Lung (tissue), 12 donors: ENCODE results near the gene SHMT2. TPM values are rescaled to one million over a fixed set of nuclear protein-coding genes. Genes with fewer than 3 reads are reported as not detected.

Experiments
- ATAC-seq: fragments of 200-7000 bp; cut with Tn5 transposase; one replicate; pipeline ENCODE4 v1.9.1; 2020; ENCODE audit warnings: moderate number of reproducible peaks; ENCODE audit not compliant: insufficient read depth, low FRiP score
- DNase-seq, 3 donors: peaks; one replicate each; pipeline ENCODE4 v3.0.0-alpha.2; 2013 to 2017
- H3K27ac ChIP-seq, 2 donors: one replicate each; pipeline ENCODE4 v1.5.1; 2013; ENCODE audit warnings: mild to moderate bottlenecking in 2 of 2, moderate library complexity in 2 of 2, control low read depth in 1 of 2, inconsistent platforms in 1 of 2, low read depth in 1 of 2, low read length in 1 of 2
- H3K27me3 ChIP-seq, 3 donors: one replicate each; pipeline ENCODE4 v1.5.1; 2013; ENCODE audit warnings: low read length in 2 of 3; ENCODE audit not compliant: control insufficient read depth in 3 of 3, insufficient read depth in 3 of 3
- H3K36me3 ChIP-seq, 4 donors: one replicate each; pipeline ENCODE4 v1.5.1; 2013; ENCODE audit warnings: low read length in 4 of 4, mild to moderate bottlenecking in 1 of 4, moderate library complexity in 1 of 4; ENCODE audit not compliant: control insufficient read depth in 4 of 4, insufficient read depth in 4 of 4
- H3K4me1 ChIP-seq, 5 donors: one replicate each; pipeline ENCODE4 v1.5.1; 2013; ENCODE audit warnings: low read length in 5 of 5, mild to moderate bottlenecking in 2 of 5, moderate library complexity in 1 of 5; ENCODE audit not compliant: control insufficient read depth in 5 of 5, insufficient read depth in 5 of 5
- H3K4me3 ChIP-seq: one replicate; pipeline ENCODE4 v1.5.1; 2013; ENCODE audit warnings: mild to moderate bottlenecking, control low read depth, moderate library complexity
- H3K9ac ChIP-seq, 2 donors: one replicate each; pipeline ENCODE4 v1.5.1; 2013; ENCODE audit warnings: low read length in 2 of 2, control low read depth in 1 of 2; ENCODE audit not compliant: insufficient read depth in 1 of 2
- H3K9me3 ChIP-seq, 4 donors: one replicate each; pipeline ENCODE4 v1.5.1; 2013; ENCODE audit warnings: low read length in 3 of 4, mild to moderate bottlenecking in 1 of 4, moderate library complexity in 1 of 4; ENCODE audit not compliant: control insufficient read depth in 4 of 4, insufficient read depth in 3 of 4
- CTCF ChIP-seq: IDR thresholded peaks from 2 replicates; pipeline ENCODE4 v1.5.1; 2012; ENCODE audit warnings: mild to moderate bottlenecking; ENCODE audit errors: control extremely low read depth, extremely low read depth
- WGBS, 2 donors: extraction: QIAGEN DNeasy Blood & Tissue Kit; methylation state at CpG; one replicate each; pipeline ENCODE4 v1.1.7; 2013; 5-methylcytosine and 5-hydroxymethylcytosine counted together
- polyA plus RNA-seq, 2 donors: library from polyadenylated mRNA; stranded (reverse); fragments of 200-250 nt; gene quantifications; one replicate each; pipeline ENCODE4 v1.2.1, GENCODE V29; 2013
- total RNA-seq, 2 donors: library from RNA; depleted of rRNA in 1 of 2; stranded (reverse); fragments of >200 nt in 1 of 2; gene quantifications; one replicate each; pipeline ENCODE4 v1.2.1, GENCODE V29; 2014 to 2021
- donor health status: control.
- donor health status: control.
- donor health status: Bipolar disorder and iron deficiency.
- donor health status: healthy.
- donor health status: DM: yes; HTN: yes; CAD: no.

Gene SHMT2
- total and polyA plus RNA-seq, 4 donors, result 46.1 to 113 (median 76.8) TPM

DNA sequence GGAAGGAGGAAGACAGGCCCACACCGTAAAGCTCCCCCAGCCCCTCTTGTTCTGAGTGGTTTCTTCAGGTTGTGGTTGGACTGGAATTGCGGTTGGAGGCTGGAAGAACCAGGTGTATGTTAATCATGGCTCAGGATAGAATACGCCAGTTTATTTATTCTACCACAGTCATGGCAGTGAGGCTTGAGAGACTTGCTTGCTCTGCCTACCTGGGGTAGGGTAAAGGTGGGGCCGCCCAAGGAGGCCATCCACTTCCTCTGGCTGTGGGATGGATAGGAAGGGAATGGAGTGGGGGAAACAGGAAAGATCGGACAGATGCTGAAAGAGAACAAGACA, 8.1 kb downstream of the SHMT2 start:
- DNase-seq (no peak), ATAC-seq (no peak)
- Histone ChIP-seq H3K4me1 (peaks cover 0 to 71% (median 9%) of the 10 kb centered on the region in 5 donors), H3K36me3 (peaks cover 0 to 24% (median 11%) of the 10 kb centered on the region in 4 donors), H3K27ac (no peak overlapping the region), H3K9me3 (no peaks in the 10 kb centered on the region), H3K9ac (no peak overlapping the region), H3K4me3 (no peak overlapping the region), H3K27me3 (peaks cover 4 to 66% (median 41%) of the 10 kb centered on the region in 3 donors)
- WGBS, 2 donors, result 37 to 40% methylated on average over 5 of the region's 5 CpGs
- TF ChIP-seq CTCF, result no peak

DNA sequence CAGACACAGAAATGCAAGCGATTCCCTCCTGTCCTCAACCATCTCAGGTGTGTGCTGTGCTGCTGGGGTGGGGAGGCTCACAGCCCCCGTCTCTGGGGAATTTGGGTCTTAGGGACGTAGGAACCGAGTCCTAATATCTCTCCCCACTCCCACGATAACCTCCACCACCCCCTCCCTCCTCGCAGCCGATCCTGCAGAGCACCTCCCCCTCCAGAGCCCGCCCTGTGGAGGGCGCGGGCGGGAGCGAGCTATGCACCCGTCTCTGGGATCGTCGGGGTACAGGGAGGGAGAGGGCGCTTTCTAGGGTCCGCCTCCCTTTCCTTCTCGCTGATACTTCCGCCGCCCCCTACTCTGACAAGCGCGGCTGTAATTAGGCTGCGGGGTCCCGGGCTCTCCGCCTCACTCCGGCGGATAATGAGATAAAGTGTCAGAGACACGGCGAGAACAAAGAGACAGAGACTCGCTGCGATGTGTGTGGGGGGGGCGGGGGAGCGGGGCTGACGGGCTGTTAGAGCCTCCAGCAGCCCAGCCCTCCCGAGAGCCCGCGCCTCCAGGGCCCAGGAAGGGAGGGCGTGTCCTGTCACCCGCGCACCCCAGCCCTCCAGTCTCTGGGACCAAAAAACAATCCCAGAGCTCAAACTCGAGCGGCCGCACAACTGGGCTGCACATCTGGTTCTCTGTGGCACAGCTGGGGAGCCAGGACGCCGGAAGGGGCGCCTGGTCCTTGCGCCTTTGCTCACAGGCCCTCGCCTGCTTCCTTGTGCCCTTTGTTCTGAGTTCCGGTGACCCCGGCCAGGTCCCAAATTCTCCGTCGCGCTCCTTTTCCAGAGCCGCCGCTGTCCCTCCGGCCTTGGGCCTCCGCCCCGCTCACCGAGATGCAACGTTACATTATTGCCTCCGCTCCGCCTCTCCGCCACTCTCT, 8.7 kb downstream of the SHMT2 start:
- H3K27ac ChIP-seq, result no peak overlapping the region
- ATAC-seq, result no peak
- WGBS, 2 donors, result 2 to 5% methylated on average over 61 to 63 of the region's 63 CpGs

GRCh38 chr12:57238854-57239554, 9.5 kb downstream of the SHMT2 start:
- DNase-seq (peak; percentile 88 to 91 (median 89)), ATAC-seq (peak; percentile 86)
- Histone ChIP-seq H3K27ac (no peak overlapping the region), H3K4me1 (peaks cover 4 to 79% (median 11%) of the 10 kb centered on the region in 5 donors), H3K27me3 (peaks cover 4 to 79% (median 48%) of the 10 kb centered on the region in 3 donors), H3K9ac (peak overlapping the region in 1 of 2 donors; percentile 23), H3K36me3 (peaks cover 0 to 10% (median 4%) of the 10 kb centered on the region in 4 donors), H3K4me3 (no peak overlapping the region), H3K9me3 (no peaks in the 10 kb centered on the region)
- TF ChIP-seq CTCF, result peak; percentile 100
- WGBS, 2 donors, result 1 to 2% methylated on average over 46 to 47 of the region's 47 CpGs

More for the DNA sequence above, 8.7 kb downstream of the SHMT2 start:
- Histone ChIP-seq H3K9me3 (no peaks in the 10 kb centered on the region), H3K4me3 (no peak overlapping the region), H3K27me3 (peaks cover 4 to 72% (median 45%) of the 10 kb centered on the region in 3 donors), H3K9ac (peak overlapping the region in 1 of 2 donors; percentile 23), H3K4me1 (peaks cover 1 to 73% (median 11%) of the 10 kb centered on the region in 5 donors), H3K36me3 (peaks cover 0 to 18% (median 9%) of the 10 kb centered on the region in 4 donors)
- TF ChIP-seq CTCF, result no peak
- peak; percentile 48 to 59 (median 58) for DNase-seq
